ENCODE data around the gene BPIFA2.
"Not testable (repeated sequence)": the region's sequence is repeated elsewhere in the genome, so short reads cannot be mapped to it uniquely, and the experiment has no call there.

The BPIFA2 gene

GRCh38 chr20:33176101-33176500 is 8.1 kb downstream of the BPIFA2 start:
- DNase-seq (ENCODE audit: extremely low spot score): no peak
- TF ChIP-seq CTCF (IDR thresholded peaks at IDR 0.05; ENCODE audit: control extremely low read depth, extremely low read depth, low read depth, missing control alignments): no peak
- ChIA-PET POLR2A (no interaction called here), CTCF (no interaction called here)

- no peak for DNase-seq (ENCODE audit: extremely low spot score)
- POLR2A ChIA-PET: no interaction called here
- CTCF ChIA-PET: interaction anchor here (1.3 kb wide), 1 partner anchor 15 kb away, joined by 3 read pairs; no protein-coding TSS in a partner anchor
- no peak for TF ChIP-seq CTCF (IDR thresholded peaks at IDR 0.05; ENCODE audit: control extremely low read depth, extremely low read depth, low read depth, missing control alignments)
These were observed 9.9 kb downstream of the BPIFA2 start for GRCh38 chr20:33177866-33178265.

GRCh38 chr20:33178726-33179125 is 10.8 kb downstream of the BPIFA2 start:
- DNase-seq (ENCODE audit: extremely low spot score): no peak
- ChIA-PET CTCF (interaction anchor here (1.1 to 1.3 kb wide), 2 partner anchors 10 to 14 kb away, joined by 3 read pairs; no protein-coding TSS in a partner anchor), POLR2A (no interaction called here)
- TF ChIP-seq CTCF (IDR thresholded peaks at IDR 0.05; ENCODE audit: control extremely low read depth, extremely low read depth, low read depth, missing control alignments): no peak

DNA sequence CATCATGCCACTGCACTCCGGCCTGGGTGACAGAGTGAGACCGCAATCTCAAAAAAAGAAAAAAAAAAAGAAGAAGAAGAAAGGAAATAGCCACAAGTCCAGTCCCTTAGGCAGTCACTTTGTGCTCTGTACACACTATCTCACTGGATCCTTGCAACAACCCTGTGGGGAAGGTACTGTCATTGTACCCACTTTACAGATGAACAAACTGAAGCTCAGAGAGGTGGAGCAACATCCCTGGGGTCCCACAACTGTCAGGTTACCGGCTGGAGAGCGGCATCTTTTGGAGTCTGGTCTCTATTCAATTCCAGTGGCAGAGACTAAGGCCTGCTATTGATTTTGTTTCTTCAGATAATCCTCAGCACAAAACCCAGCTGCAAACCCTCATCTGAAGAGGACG is 12.2 kb downstream of the BPIFA2 start:
- CTCF ChIA-PET: interaction anchor here (0.7 kb wide), 1 partner anchor 19 kb away, joined by 3 read pairs; no protein-coding TSS in a partner anchor
- no peak for TF ChIP-seq CTCF (IDR thresholded peaks at IDR 0.05; ENCODE audit: control extremely low read depth, extremely low read depth, low read depth, missing control alignments)
- no peak for DNase-seq (ENCODE audit: extremely low spot score)
- POLR2A ChIA-PET: no interaction called here

GRCh38 chr20:33181482-33182093 is 13.6 kb downstream of the BPIFA2 start:
- ChIA-PET CTCF (no interaction called here), POLR2A (no interaction called here)
- TF ChIP-seq CTCF (IDR thresholded peaks at IDR 0.05; ENCODE audit: control extremely low read depth, extremely low read depth, low read depth, missing control alignments): no peak
- no peak for DNase-seq (ENCODE audit: extremely low spot score)

- CTCF ChIA-PET: no interaction called here
- no peak for DNase-seq (ENCODE audit: extremely low spot score)
- POLR2A ChIA-PET: no interaction called here
- TF ChIP-seq CTCF (IDR thresholded peaks at IDR 0.05; ENCODE audit: control extremely low read depth, extremely low read depth, low read depth, missing control alignments): no peak
These were observed 15.4 kb downstream of the BPIFA2 start for GRCh38 chr20:33183312-33183711.

- DNase-seq (ENCODE audit: extremely low spot score); CTCF ChIA-PET; POLR2A ChIA-PET: not testable (repeated sequence)
These were observed 17.2 kb downstream of the BPIFA2 start for GRCh38 chr20:33185031-33185590.

All from GM10248 (cell line).